COR-L47 (cell line): ENCODE data around the gene F5.

Source experiments
- DNase-seq: peaks from one replicate; lab custom pipeline; 2025; lab: John Stamatoyannopoulos, UW

The F5 gene

DNA sequence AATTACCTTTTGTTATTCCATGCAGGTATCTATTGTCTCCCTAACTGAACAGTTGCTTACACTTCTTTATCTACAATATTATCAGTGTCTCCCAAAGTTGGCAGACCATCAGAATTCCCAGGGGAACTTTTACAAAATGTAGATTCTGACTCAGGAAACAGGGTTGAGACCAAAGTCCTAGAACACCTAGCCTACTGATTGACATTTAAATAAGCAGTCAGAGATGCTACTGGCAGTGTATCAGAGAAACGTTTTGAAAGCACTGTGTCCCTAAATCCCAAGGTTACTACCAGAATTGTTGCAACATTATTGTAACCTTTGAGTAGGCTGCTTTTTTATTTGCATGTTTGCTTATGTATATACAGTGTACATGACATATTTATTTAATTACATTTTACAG lies 1.8 kb upstream of the F5 start:
- DNase-seq: no peak

DNA sequence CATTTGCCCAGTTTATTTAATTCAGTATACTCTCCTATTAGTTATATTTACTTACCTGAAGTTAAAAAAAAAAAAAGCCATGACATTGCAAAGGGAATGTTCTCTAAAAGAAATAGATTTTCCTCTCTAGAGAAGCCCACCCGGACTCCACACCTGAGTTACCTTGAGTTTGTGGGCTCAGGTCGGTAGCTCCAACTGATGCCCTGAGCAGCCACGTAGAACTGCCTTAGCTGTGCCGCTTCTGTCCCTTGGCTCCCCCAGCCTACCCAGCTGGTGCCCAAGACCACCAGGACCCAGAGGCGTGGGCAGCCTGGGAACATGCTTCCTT lies 250 bp downstream of the F5 start:
- DNase-seq: no peak

GRCh38 chr1:169585181-169585580 lies 1.1 kb downstream of the F5 start:
- no peak for DNase-seq

DNA sequence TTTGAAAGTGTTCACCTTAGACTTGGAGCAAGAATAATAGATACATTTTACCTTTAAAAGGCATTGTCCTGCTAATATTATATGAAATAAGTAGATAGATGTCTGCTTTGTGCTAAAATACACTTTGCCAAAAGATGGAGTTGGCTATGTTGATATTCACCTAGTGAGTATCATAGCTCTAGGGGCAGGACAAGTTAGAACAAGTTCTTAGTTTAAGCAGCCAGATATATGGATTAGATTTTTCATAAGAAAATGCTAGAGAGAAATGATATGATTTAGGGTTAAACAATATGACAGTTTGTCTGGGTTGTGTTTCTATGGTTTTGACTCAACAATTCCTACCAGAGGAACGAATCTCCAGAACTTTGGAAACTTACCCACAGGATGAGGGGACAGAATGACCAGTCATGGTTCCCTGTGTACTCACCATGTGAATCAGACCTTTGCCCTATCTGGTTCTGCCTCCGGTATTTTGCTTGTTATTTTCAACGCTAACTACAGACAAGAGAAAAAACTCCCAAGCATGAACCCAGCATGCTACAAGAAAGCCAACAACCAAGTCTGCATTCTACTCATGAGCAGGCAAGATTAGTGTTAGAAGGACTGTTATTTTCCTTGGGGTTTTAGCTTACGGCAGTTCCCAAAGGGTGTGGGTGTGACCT lies 1.7 kb downstream of the F5 start:
- no peak for DNase-seq

- no peak for DNase-seq
Measured at GRCh38 chr1:169577981-169578738, 8.1 kb downstream of the F5 start.

DNA sequence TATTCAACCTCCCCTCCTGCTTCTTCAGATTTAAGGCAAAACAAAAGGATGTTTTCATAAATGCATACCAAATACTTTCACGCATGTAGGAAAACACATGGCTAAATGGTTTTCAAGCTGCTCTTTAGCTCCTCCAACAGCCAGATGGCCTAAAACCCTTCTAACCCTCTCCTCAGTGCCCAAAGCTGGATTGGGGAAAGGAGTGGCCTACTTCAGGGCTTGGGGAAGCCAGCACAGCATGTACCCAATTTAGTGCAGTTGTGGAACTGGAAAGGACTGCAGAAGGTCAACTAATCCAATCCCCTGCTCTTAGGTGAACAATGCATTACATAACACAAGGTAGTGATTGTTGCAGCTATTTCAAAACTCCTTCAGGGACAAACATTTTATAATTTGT lies 9.3 kb downstream of the F5 start:
- no peak for DNase-seq

DNA sequence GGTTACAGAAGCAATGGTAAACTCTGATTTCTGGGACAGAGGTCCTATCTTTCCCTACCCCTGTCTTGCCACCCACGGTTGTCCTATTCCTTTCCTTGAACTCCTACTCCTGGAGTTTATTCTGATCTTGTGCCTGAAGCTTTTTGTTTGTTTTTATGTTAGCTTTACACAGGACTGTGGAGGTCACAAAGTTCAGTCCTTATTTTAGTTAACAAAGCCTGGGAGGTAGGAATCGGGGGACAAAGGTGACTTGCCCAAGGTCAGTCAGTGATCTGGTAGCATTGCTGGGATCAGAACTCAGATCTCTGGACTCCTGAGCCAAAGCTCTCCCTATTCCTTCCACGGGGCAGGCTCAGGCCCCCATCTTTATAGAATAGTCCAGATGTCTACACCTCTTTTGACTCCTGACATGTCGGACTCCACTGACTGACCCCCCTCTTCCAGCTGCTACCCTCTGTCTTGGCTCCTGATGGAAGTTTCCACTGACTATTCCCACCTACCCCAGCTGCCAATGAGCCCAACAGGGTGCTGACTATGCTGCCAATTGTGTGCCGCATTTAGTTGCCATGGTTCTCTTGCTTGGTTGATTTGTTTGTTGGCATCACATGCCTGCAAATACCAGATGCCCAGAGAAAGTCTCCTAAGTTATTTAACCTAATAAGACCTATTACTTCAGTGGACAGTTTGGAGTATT lies 9.9 kb downstream of the F5 start:
- no peak for DNase-seq

DNA sequence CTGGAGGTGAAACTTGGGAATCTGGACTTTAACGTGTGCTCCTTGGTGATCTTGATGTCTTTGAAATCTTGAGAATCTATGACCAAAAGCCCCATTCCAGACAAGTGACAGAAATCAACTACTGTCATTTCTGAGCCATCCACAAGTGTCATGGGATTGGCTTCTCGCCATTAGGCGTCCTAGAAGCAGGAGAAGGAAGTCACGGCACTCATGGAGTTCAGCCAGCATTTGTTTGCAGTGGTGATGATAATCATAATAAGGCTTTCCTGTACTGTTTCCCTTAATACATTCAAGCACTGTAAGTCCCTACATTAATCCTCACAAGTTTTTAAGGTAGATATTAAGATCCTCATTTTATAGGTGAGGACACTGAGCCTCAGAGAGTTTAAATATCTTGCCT lies 11.9 kb downstream of the F5 start:
- no peak for DNase-seq

GRCh38 chr1:169572187-169572586 lies 14.1 kb downstream of the F5 start:
- DNase-seq: no peak

- DNase-seq: no peak
Measured at GRCh38 chr1:169571450-169571849, 14.8 kb downstream of the F5 start.

GRCh38 chr1:169570172-169570574 lies 16.1 kb downstream of the F5 start:
- DNase-seq: no peak

DNA sequence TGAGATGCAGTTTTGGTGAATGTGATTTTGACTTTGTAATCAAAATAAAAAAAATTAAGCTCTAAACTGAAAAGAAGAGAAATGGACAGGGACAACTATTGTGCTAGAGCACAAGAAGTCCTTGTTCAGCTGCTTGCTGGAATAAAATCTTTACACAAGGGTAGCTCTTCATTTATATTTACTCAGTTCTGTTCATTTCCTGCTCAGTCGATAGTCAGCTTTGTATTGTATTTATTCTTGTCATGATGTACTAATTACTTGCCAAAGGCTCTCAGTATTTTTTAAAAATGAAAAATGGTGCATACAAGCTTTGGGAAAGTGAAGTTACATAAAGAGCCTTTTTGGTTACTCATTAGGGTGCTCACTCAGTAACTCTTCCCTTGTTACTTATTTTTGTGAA lies 17.8 kb downstream of the F5 start:
- DNase-seq: no peak

DNA sequence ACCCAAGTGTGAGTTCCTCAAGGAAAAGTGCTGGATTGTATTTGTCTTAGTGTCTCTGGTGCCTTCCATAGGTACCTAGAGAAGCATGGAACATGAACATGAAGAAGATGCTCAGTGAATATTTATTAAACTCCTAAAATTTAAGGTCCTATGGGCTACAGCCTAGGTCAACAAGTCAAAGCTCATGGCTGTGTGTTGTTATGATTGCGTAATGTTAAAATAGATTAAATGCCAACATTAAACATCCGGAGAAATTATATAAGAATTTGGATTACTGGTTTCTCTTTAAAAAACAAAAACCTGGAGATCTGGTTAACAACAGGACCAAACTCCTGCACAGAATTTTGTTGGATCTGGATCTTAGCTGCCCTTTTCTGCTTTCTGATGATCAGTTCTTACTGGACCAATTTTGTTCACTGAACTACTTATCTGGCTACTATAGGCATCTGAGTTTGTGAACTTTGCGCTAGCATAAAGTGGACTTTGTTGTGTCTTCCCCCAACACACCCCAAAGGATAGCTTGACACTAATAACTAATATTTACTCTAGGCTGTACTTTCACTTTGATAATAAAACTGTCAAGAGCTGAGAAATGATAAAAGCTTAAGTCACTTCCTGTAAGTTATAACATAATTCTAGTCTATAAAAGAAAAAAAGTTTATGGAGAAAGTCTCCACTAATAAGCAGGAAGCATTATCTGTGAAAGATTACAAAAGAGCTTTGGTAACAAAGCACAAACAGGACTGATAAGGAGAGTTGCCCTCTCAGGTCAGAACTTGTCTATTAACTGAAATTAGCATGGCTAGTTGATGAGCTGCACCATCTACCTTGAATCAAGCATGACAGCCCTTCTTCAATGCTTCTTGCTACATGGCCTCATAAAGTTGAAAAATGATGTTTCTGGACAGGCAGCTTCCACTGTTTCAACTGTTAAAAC lies 20.7 kb downstream of the F5 start:
- DNase-seq: no peak

DNA sequence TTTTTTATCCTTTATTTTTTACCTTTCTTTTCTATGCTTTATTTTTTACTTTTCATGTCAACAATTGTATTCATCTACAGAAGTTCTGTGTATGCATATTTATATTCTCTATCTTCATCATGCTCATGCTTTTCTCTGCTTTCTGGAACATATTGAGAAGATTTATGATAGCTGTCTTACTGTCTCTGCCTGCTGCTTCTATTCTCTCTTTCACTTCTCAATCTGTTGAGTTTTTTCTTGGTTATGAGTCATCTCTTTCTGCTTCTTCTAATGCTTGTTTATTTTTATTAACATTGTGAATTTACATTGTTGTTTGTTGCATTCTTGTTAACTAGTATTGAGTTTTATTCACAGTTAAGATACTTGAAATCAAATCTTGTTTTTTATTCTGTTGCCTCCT lies 22.6 kb downstream of the F5 start:
- DNase-seq: no peak

GRCh38 chr1:169563019-169563615 lies 23.2 kb downstream of the F5 start:
- DNase-seq: no peak

- no peak for DNase-seq
Measured at GRCh38 chr1:169561692-169562091, 24.6 kb downstream of the F5 start.

GRCh38 chr1:169557131-169557530 lies 29.1 kb downstream of the F5 start:
- DNase-seq: no peak

DNA sequence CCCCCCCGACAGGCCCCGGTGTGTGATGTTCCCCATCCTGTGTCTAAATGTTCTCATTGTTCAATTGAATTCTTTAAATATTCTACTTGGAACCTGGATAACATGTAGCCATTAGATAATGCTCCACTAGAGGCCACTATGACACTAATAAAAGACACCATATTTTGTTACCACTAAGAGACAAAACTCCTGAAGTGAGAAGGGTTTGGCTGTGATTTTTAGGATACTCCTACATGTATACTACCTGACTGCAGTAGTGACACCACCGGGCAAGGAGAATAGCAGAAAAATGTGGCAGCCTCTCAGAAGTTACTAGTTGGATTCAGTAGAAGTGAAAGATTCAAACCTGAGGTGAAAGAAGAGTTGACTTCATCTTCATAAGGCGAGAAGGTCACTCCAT lies 36.0 kb downstream of the F5 start:
- DNase-seq: peak; percentile 19

DNA sequence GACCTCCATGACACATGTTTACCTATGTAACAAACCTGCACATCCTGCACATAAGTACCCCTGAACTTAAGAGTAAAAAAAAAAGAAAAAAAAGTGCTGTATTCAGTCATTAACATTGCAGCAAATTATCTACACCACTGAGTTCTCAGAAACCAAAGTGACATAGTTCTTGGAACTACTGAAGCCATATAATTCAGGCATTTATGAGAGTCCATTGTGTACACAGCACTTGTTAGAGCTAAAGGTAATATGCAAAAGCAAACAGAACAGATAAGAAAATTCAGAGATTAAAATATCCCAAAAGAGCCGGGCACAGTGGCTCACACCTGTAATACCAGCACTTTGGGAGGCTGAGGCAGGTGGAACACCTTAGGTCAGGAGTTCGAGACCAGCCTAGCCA lies 38.0 kb downstream of the F5 start:
- DNase-seq: no peak

- peak; percentile 75 for DNase-seq
Measured at GRCh38 chr1:169546087-169546995, 39.9 kb downstream of the F5 start.

DNA sequence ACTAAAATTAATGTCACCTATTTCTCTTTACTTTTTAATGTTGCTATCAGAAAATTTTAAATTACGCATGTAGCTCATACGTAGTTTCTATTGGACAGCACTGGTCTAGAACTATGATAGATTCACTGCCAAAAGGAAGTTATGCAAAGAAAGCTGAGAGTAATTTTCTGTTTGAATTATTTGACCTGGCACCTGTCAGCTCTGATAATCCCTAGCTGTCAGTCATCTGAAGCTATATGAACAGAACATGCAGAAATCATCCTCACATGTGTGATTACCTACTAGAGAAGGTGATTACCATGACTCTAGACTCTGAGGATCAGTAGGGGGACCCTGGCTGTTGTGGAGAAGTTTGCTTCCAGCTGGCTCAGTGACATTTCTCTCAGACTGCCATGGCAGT lies 40.8 kb downstream of the F5 start:
- DNase-seq: no peak
